AG09319 (cell line): ENCODE results near the gene SPINT2.

Source experiments
- DNase-seq: peaks from one replicate; pipeline ENCODE4 v3.0.0-alpha.2; 2010; ENCODE audit warnings: low read depth; ENCODE audit errors: extremely low read depth
- TF ChIP-seq, protein P1 (sequence below): IDR thresholded peaks from 2 replicates; pipeline ENCODE4 v1.5.1; 2011; ENCODE audit warnings: low read depth, mild to moderate bottlenecking, inconsistent platforms, low read length, moderate library complexity

The SPINT2 gene

GRCh38 chr19:38245826-38246498 lies 18.4 kb upstream of the SPINT2 start:
- DNase-seq: no peak

GRCh38 chr19:38247126-38247525 lies 17.2 kb upstream of the SPINT2 start:
- no peak for DNase-seq
- TF ChIP-seq, protein P1, sequence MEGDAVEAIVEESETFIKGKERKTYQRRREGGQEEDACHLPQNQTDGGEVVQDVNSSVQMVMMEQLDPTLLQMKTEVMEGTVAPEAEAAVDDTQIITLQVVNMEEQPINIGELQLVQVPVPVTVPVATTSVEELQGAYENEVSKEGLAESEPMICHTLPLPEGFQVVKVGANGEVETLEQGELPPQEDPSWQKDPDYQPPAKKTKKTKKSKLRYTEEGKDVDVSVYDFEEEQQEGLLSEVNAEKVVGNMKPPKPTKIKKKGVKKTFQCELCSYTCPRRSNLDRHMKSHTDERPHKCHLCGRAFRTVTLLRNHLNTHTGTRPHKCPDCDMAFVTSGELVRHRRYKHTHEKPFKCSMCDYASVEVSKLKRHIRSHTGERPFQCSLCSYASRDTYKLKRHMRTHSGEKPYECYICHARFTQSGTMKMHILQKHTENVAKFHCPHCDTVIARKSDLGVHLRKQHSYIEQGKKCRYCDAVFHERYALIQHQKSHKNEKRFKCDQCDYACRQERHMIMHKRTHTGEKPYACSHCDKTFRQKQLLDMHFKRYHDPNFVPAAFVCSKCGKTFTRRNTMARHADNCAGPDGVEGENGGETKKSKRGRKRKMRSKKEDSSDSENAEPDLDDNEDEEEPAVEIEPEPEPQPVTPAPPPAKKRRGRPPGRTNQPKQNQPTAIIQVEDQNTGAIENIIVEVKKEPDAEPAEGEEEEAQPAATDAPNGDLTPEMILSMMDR: no peak

More at GRCh38 chr19:38245826-38246498, 18.4 kb upstream of the SPINT2 start:
- TF ChIP-seq, protein P1: no peak

- DNase-seq: no peak
- TF ChIP-seq, protein P1: no peak
Measured at GRCh38 chr19:38247734-38248268, 16.6 kb upstream of the SPINT2 start.

GRCh38 chr19:38248421-38248820 lies 16.0 kb upstream of the SPINT2 start:
- TF ChIP-seq, protein P1: no peak
- DNase-seq: no peak

DNA sequence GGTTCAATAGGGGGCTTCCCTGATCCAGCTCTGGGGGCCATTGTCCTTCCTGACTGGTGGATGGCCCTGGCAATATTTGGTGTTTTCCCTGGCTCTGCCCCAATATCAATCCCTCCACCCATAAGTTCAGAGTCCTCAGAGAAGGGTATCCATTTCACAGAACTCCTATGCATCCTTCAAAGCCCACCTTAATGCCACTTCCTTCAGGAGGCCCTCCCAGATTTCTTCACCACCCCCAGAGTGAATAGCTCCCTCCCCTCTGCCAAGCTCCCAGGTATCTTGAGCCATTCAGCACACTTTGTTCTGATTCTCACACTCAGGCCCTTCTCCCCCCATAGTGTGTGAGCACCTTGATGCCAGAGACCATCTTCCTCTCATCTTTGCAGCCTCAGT lies 13.9 kb upstream of the SPINT2 start:
- DNase-seq: no peak
- TF ChIP-seq, protein P1: no peak

GRCh38 chr19:38250821-38251563 lies 13.4 kb upstream of the SPINT2 start:
- TF ChIP-seq, protein P1: no peak
- no peak for DNase-seq

DNA sequence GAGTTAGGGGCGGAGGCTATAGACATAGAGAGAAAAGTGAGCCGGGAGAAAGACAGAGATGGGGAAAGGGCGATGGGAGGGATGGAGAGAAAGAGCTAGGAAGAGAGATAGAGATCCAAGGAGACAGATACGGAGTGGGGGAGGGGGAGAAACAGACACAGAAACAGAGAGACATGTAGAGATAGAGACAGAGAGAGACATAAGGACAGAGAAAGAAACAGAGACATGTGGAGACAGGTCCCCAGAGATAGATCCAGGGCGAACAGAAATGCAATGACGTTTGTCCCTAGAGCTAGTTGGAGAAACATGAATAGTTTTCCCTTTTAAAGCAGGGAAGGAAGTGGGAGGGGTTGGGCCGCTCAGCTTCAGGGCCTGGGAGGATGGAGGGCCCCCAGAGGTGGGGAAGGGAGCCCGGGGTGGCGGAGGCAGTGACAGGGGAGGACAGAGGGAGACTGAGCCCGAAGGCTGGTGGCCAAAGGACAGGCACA lies 12.8 kb upstream of the SPINT2 start:
- TF ChIP-seq, protein P1: no peak

More for the DNA sequence above, 12.8 kb upstream of the SPINT2 start:
- no peak for DNase-seq
